H1 (cell line): ENCODE data around the gene LHFPL2. TPM values are rescaled to one million over a fixed set of nuclear protein-coding genes. Genes with fewer than 3 reads are reported as not detected.

ENCODE experiments used
- CTCF ChIA-PET: fragments of 300-600 bp; sonication (Branson Sonifier 250); formaldehyde crosslinking; loops from one replicate; lab custom pipeline; 2021; ENCODE audit not compliant: partially characterized antibody; lab: Charles Lee
- POLR2A ChIA-PET: fragments of 300-600 bp; sonication (Branson Sonifier 250); formaldehyde crosslinking; loops from one replicate; lab custom pipeline; 2021; ENCODE audit warnings: inconsistent platforms; ENCODE audit not compliant: partially characterized antibody; lab: Charles Lee
- DNase-seq, 2 experiments: peaks; one replicate each; pipeline versions ENCODE4 v3.0.0 to v3.0.0-alpha.2; 2010 to 2022; ENCODE audit warnings: low spot score in 2 of 2, low read depth in 1 of 2, mixed read lengths in 1 of 2
- FAIRE-seq: peaks from 2 replicates; lab custom pipeline; 2011; peaks lifted over from hg19 to GRCh38; lab: Jason Lieb, UNC
- H2AFZ ChIP-seq: 2 replicates; pipeline ENCODE4 v1.8.1; 2012; ENCODE audit warnings: low read length, inconsistent platforms
- H2AK5ac ChIP-seq: 2 replicates; pipeline ENCODE4 v1.6.1; 2013; ENCODE audit warnings: low read depth, low read length
- H2BK120ac ChIP-seq: replicated peaks from 2 replicates; pipeline ENCODE3; 2013; ENCODE audit warnings: low read depth, low read length, inconsistent platforms
- H2BK12ac ChIP-seq: 2 replicates; pipeline ENCODE4 v1.6.1; 2013; ENCODE audit warnings: low read depth, low read length
- H2BK15ac ChIP-seq: 2 replicates; pipeline ENCODE4 v1.6.1; 2013; ENCODE audit warnings: low read length
- H2BK20ac ChIP-seq: 2 replicates; pipeline ENCODE4 v1.6.1; 2013; ENCODE audit warnings: low read length
- H2BK5ac ChIP-seq: 2 replicates; pipeline ENCODE4 v1.6.1; 2013; ENCODE audit warnings: low read depth, low read length
- H3K14ac ChIP-seq: 2 replicates; pipeline ENCODE4 v1.6.1; 2013; ENCODE audit warnings: inconsistent platforms; ENCODE audit not compliant: insufficient read length
- H3K18ac ChIP-seq: 2 replicates; pipeline ENCODE4 v1.6.1; 2013; ENCODE audit warnings: low read length; ENCODE audit errors: extremely low read depth
- H3K23ac ChIP-seq: 2 replicates; pipeline ENCODE4 v1.6.1; 2013; ENCODE audit warnings: inconsistent platforms; ENCODE audit not compliant: insufficient read length
- H3K23me2 ChIP-seq: 2 replicates; pipeline ENCODE4 v1.6.1; 2013; ENCODE audit warnings: low read depth, low read length
- H3K27ac ChIP-seq: 2 replicates; pipeline ENCODE4 v1.6.1; 2011; ENCODE audit warnings: low read depth, low read length, inconsistent platforms
- H3K27me3 ChIP-seq, 4 experiments: replicated peaks in 1 of 4; 1 replicate in 1 of 4; 2 replicates in 3 of 4; pipeline versions ENCODE4 v1.6.1 to v1.8.1; 2011 to 2013; ENCODE audit warnings: low read length in 3 of 4, mild to moderate bottlenecking in 3 of 4, inconsistent platforms in 2 of 4, mixed read lengths in 2 of 4, moderate library complexity in 1 of 4; ENCODE audit not compliant: control insufficient read depth in 3 of 4, insufficient read depth in 3 of 4; ENCODE audit errors: extremely low read depth in 1 of 4
- H3K36me3 ChIP-seq, 4 experiments: 2 replicates each; pipeline versions ENCODE4 v1.6.1 to v1.8.1; 2011 to 2013; ENCODE audit warnings: mild to moderate bottlenecking in 4 of 4, low read length in 3 of 4, moderate library complexity in 2 of 4, control low read depth in 1 of 4, inconsistent platforms in 1 of 4; ENCODE audit not compliant: insufficient read depth in 4 of 4, control insufficient read depth in 2 of 4
- H3K4ac ChIP-seq: replicated peaks from 2 replicates; pipeline ENCODE3; 2013; ENCODE audit warnings: low read length, low read depth, mixed read lengths, inconsistent platforms; ENCODE audit not compliant: insufficient read length
- H3K4me1 ChIP-seq, 4 experiments: replicated peaks in 1 of 4; 1 replicate in 1 of 4; 2 replicates in 3 of 4; pipeline versions ENCODE4 v1.6.1 to v1.8.1; 2011 to 2013; ENCODE audit warnings: low read length in 3 of 4, inconsistent platforms in 2 of 4, mixed read lengths in 1 of 4; ENCODE audit not compliant: insufficient read depth in 4 of 4, control insufficient read depth in 3 of 4
- H3K4me2 ChIP-seq, 2 experiments: 2 replicates each; pipeline versions ENCODE4 v1.6.1 to v1.8.1; 2011 to 2013; ENCODE audit warnings: low read depth in 2 of 2, low read length in 2 of 2, control low read depth in 1 of 2, inconsistent platforms in 1 of 2, mild to moderate bottlenecking in 1 of 2; ENCODE audit not compliant: insufficient read depth in 1 of 2
- H3K4me3 ChIP-seq, 4 experiments: fragments of 200-600, 300-600 bp in 1 of 4; sonication (generic), shearing (Covaris generic), sonication (Bioruptor Twin) in 1 of 4; 2 replicates each; pipeline versions ENCODE4 v1.5.1 to v1.8.1; 2011 to 2016; ENCODE audit warnings: low read length in 4 of 4, low read depth in 3 of 4, control low read depth in 2 of 4, inconsistent platforms in 2 of 4, mild to moderate bottlenecking in 2 of 4, mixed read lengths in 1 of 4, moderate library complexity in 1 of 4; ENCODE audit not compliant: insufficient read depth in 2 of 4; ENCODE audit errors: extremely low read depth in 1 of 4
- H3K56ac ChIP-seq: replicated peaks from 2 replicates; pipeline ENCODE3; 2013; ENCODE audit warnings: low read depth, mild to moderate bottlenecking, mixed read lengths, low read length, inconsistent platforms; ENCODE audit not compliant: insufficient read length
- H3K79me1 ChIP-seq: 2 replicates; pipeline ENCODE4 v1.6.1; 2013; ENCODE audit warnings: low read depth, low read length, control low read depth
- H3K79me2 ChIP-seq, 2 experiments: 2 replicates each; pipeline versions ENCODE4 v1.6.1 to v1.8.1; 2012 to 2013; ENCODE audit warnings: low read length in 2 of 2, mild to moderate bottlenecking in 2 of 2, inconsistent platforms in 1 of 2; ENCODE audit not compliant: insufficient read depth in 2 of 2, control insufficient read depth in 1 of 2
- H3K9ac ChIP-seq, 4 experiments: replicated peaks in 1 of 4; 1 replicate in 1 of 4; 2 replicates in 3 of 4; pipeline versions ENCODE4 v1.6.1 to v1.8.1; 2011 to 2013; ENCODE audit warnings: low read depth in 3 of 4, low read length in 3 of 4, control low read depth in 2 of 4, mild to moderate bottlenecking in 2 of 4, moderate library complexity in 2 of 4, inconsistent platforms in 1 of 4; ENCODE audit errors: extremely low read depth in 1 of 4
- H3K9me3 ChIP-seq, 2 experiments: 2 replicates each; pipeline versions ENCODE4 v1.6.1 to v1.8.1; 2012 to 2013; ENCODE audit warnings: mild to moderate bottlenecking in 2 of 2, moderate library complexity in 2 of 2, control low read depth in 1 of 2, inconsistent platforms in 1 of 2, low read depth in 1 of 2, low read length in 1 of 2, mixed read lengths in 1 of 2; ENCODE audit not compliant: insufficient read depth in 2 of 2
- H4K20me1 ChIP-seq, 2 experiments: replicated peaks in 1 of 2; 2 replicates each; pipeline versions ENCODE3 to v1.8.1; 2011 to 2013; ENCODE audit warnings: inconsistent platforms in 2 of 2, low read length in 2 of 2, mild to moderate bottlenecking in 1 of 2; ENCODE audit not compliant: insufficient read depth in 2 of 2, control insufficient read depth in 1 of 2
- H4K5ac ChIP-seq: 2 replicates; pipeline ENCODE4 v1.6.1; 2013; ENCODE audit warnings: low read length, low read depth, mixed read lengths, inconsistent platforms; ENCODE audit not compliant: insufficient read length
- H4K8ac ChIP-seq: 2 replicates; pipeline ENCODE4 v1.8.0; 2013; ENCODE audit warnings: mild to moderate bottlenecking, moderate library complexity, low read length, inconsistent platforms; ENCODE audit not compliant: insufficient read depth; ENCODE audit errors: extremely low read depth
- H4K91ac ChIP-seq: replicated peaks from 2 replicates; pipeline ENCODE3; 2013; ENCODE audit warnings: low read length, mixed read lengths, inconsistent platforms; ENCODE audit not compliant: insufficient read length
- BACH1 ChIP-seq: IDR thresholded peaks from 2 replicates; pipeline ENCODE4 v1.6.1; 2012; ENCODE audit warnings: low read length, improper control_type of control experiment
- CHD1 ChIP-seq: IDR thresholded peaks from 2 replicates; pipeline ENCODE4 v1.6.1; 2012; ENCODE audit warnings: low read depth, low read length, improper control_type of control experiment
- CTCF ChIP-seq, 3 experiments: IDR thresholded peaks; 1 replicate in 2 of 3; 2 replicates in 1 of 3; pipeline versions ENCODE4 v1.5.1 to v1.6.1; 2011; ENCODE audit warnings: low read length in 3 of 3, mild to moderate bottlenecking in 3 of 3, inconsistent platforms in 2 of 3, low read depth in 1 of 3, moderate library complexity in 1 of 3; ENCODE audit not compliant: insufficient read depth in 1 of 3; ENCODE audit errors: control extremely low read depth in 1 of 3
- EGR1 ChIP-seq: IDR thresholded peaks from 2 replicates; pipeline ENCODE4 v1.6.1; 2011; ENCODE audit warnings: low read depth, low read length, borderline replicate concordance
- SAP30 ChIP-seq: fragments of 300-600 bp; sonication (generic); IDR thresholded peaks from 2 replicates; pipeline ENCODE4 v1.7.1; 2012; ENCODE audit warnings: low read length, moderate library complexity, mild to moderate bottlenecking, inconsistent platforms; ENCODE audit not compliant: insufficient read depth, insufficient replicate concordance
- SIX5 ChIP-seq: IDR thresholded peaks from 2 replicates; pipeline ENCODE4 v1.6.1; 2011; ENCODE audit warnings: mild to moderate bottlenecking, low read depth, low read length
- TEAD4 ChIP-seq: IDR thresholded peaks from 2 replicates; pipeline ENCODE4 v1.6.1; 2012; ENCODE audit warnings: low read depth, low read length, inconsistent platforms, mixed read lengths
- WGBS, 2 experiments: shearing (Covaris generic) in 1 of 2; methylation state at CpG; one replicate each; pipeline versions ENCODE4 v1.1.6 to v1.1.7; 2013 to 2015; ENCODE audit warnings: low lambda C conversion rate in 2 of 2, mixed read lengths in 2 of 2, inconsistent platforms in 1 of 2, low coverage in 1 of 2, missing lambda C conversion rate in 1 of 2; ENCODE audit not compliant: insufficient replicate concordance in 2 of 2, insufficient coverage in 1 of 2, insufficient read length in 1 of 2; ENCODE audit errors: extremely low coverage in 1 of 2, missing lambda C conversion rate in 1 of 2; 5-methylcytosine and 5-hydroxymethylcytosine counted together
- polyA plus RNA-seq, 7 experiments: library from polyadenylated mRNA; depleted of rRNA in 3 of 7; stranded (reverse) in 5 of 7; unstranded in 2 of 7; fragments of >200 nt in 5 of 7; fragments of 200-250 nt in 2 of 7; gene quantifications; 1 replicate in 5 of 7; 2 replicates in 1 of 7; 4 replicates in 1 of 7; pipeline versions ENCODE4 v1.2.1 to v1.2.3, GENCODE V29; 2011 to 2013; ENCODE audit warnings: missing spikeins in 2 of 7, mixed read lengths in 2 of 7
- total RNA-seq: library from RNA; stranded (reverse); fragmentation: NEBNext Ultra II Directional; extraction: Animal tissue kit (Norgen Biotek cat#: 25700); gene quantifications from 2 replicates; pipeline ENCODE4 v1.2.1, GENCODE V29; 2021

Gene LHFPL2
- total and polyA plus RNA-seq, 2 of the 8 experiments (the other 6 are each of a cell fraction or from before 2014, with no cell fraction given) = 9.6 to 43.0 TPM

DNA sequence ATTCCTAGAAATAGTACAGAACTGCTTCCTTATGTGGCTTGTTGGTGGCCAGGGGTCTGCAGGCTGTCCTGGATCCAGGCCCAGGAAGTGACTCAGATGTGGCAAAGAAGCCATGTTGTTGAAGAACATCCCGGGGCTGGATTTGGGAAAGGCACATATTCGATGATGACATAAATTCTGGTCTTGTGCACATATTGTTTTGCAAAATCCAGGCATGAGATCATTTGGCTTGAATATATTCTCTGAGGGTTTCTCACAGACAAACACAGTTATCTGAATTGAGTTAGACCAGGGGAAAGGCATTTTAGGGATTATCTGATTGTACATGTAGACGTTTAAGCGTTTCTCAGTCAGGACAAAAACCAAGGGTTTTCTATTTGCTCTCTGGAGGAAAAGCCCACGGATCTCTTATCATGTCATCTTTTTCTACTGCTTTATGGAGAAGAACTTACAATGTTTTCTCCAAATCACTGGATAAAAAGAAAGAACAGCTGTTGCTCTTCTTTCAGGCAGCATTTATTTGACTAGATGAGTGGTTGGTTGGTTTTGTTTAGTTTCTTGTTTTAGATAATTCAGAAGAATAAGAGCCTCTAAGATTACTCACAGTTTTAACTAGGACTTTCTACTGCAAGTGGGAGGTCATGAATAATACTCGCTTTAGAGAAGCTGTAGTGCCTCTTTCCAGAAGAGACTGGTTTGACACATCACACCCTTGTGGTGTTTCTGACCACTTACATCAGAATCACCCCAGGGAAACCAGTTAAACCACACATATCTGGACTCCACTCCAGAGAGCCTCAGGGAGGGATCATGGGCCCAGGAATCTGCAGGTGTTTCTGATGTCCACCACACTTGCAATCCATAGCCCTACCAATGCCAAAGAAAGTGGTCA is 29.5 kb upstream of the LHFPL2 start:
- H3K18ac ChIP-seq = no peak overlapping the region
- H3K4me3 ChIP-seq = no peak overlapping the region
- FAIRE-seq (no peak), DNase-seq (no peak)
- H3K23ac ChIP-seq = no peak overlapping the region
- H3K36me3 ChIP-seq = no peaks in the 10 kb centered on the region
- WGBS, 2 experiments = 91% methylated on average over 6 of the region's 6 CpGs; no CpG with 5 or more reads in 1 of the 2 experiments
- no peaks in the 10 kb centered on the region for H4K20me1 ChIP-seq
- no peak overlapping the region for H2BK5ac ChIP-seq
- H3K79me1 ChIP-seq = no peaks in the 10 kb centered on the region
- H2AFZ ChIP-seq = no peak overlapping the region
- ChIA-PET POLR2A (no interaction called here), CTCF (no interaction called here)
- H2BK15ac ChIP-seq = no peak overlapping the region
- H2AK5ac ChIP-seq = no peak overlapping the region
- H4K8ac ChIP-seq = no peak overlapping the region
- no peak overlapping the region for H3K56ac ChIP-seq
- no peak overlapping the region for H4K91ac ChIP-seq
- no peaks in the 10 kb centered on the region for H3K79me2 ChIP-seq
- no peak overlapping the region for H3K4me2 ChIP-seq
- H3K14ac ChIP-seq = no peak overlapping the region
- H4K5ac ChIP-seq = no peak overlapping the region
- H3K4ac ChIP-seq = no peak overlapping the region
- no peaks in the 10 kb centered on the region for H3K4me1 ChIP-seq
- no peak overlapping the region for H2BK20ac ChIP-seq
- peaks cover 6 to 7% of the 10 kb centered on the region in 2 experiments for H3K9me3 ChIP-seq
- no peak overlapping the region for H3K27ac ChIP-seq
- H3K27me3 ChIP-seq = no peaks in the 10 kb centered on the region
- H3K23me2 ChIP-seq = no peaks in the 10 kb centered on the region
- no peak overlapping the region for H2BK120ac ChIP-seq
- H2BK12ac ChIP-seq = no peak overlapping the region
- H3K9ac ChIP-seq = no peak overlapping the region
- no peak for TF ChIP-seq EGR1
- TF ChIP-seq CTCF (IDR thresholded peaks at IDR 0.05; ENCODE audit: control extremely low read depth in 1 of 3, insufficient read depth in 1 of 3, low read depth in 1 of 3, low read length in 3 of 3) = no peak
- no peak for TF ChIP-seq SAP30
- TF ChIP-seq CHD1 = no peak
- no peak for TF ChIP-seq SIX5
- TF ChIP-seq BACH1 = no peak
- TF ChIP-seq TEAD4 = no peak
